KMS-11 (cell line): ENCODE results near the gene GHITM.
"Not testable (repeated sequence)": the region's sequence is repeated elsewhere in the genome, so short reads cannot be mapped to it uniquely, and the experiment has no call there.

Experiments
- H2AFZ ChIP-seq: fragments of 200-600 bp; sonication (generic); 2 replicates; pipeline ENCODE4 v1.6.1; 2016; ENCODE audit warnings: antibody characterized with exemption, mixed run types, low read depth
- H3K27ac ChIP-seq: fragments of 200-600 bp; sonication (generic); 2 replicates; pipeline ENCODE4 v1.6.1; 2016; ENCODE audit warnings: mild to moderate bottlenecking, mixed run types
- H3K27me3 ChIP-seq: fragments of 200-600 bp; sonication (generic); 2 replicates; pipeline ENCODE4 v1.6.1; 2017; ENCODE audit warnings: mild to moderate bottlenecking, low read depth, mixed run types, moderate library complexity; ENCODE audit not compliant: insufficient read depth
- H3K36me3 ChIP-seq: fragments of 200-600 bp; sonication (generic); 2 replicates; pipeline ENCODE4 v1.6.1; 2017; ENCODE audit warnings: mild to moderate bottlenecking, mixed run types; ENCODE audit not compliant: insufficient read depth
- H3K4me1 ChIP-seq: fragments of 200-600 bp; sonication (generic); 2 replicates; pipeline ENCODE4 v1.6.1; 2016; ENCODE audit warnings: mild to moderate bottlenecking, low read depth, mixed run types; ENCODE audit not compliant: poor library complexity, severe bottlenecking
- H3K4me2 ChIP-seq: fragments of 200-600 bp; sonication (generic); 2 replicates; pipeline ENCODE4 v1.7.0; 2016; ENCODE audit warnings: mild to moderate bottlenecking, mixed run types
- H3K4me3 ChIP-seq: fragments of 200-600 bp; sonication (generic); IDR thresholded peaks from 2 replicates; pipeline ENCODE4 v1.6.1; 2017; ENCODE audit warnings: low read depth, low read length, mixed read lengths; ENCODE audit not compliant: insufficient read depth
- H3K79me2 ChIP-seq: fragments of 200-600 bp; sonication (generic); 2 replicates; pipeline ENCODE4 v1.6.1; 2016; ENCODE audit warnings: low read depth, mixed run types; ENCODE audit not compliant: insufficient read depth
- H3K9ac ChIP-seq: fragments of 200-600 bp; sonication (generic); 2 replicates; pipeline ENCODE4 v1.6.1; 2016; ENCODE audit warnings: mild to moderate bottlenecking, mixed run types
- H4K20me1 ChIP-seq: fragments of 200-600 bp; sonication (generic); 2 replicates; pipeline ENCODE4 v1.6.1; 2016; ENCODE audit warnings: mild to moderate bottlenecking, mixed run types; ENCODE audit not compliant: insufficient read depth
- CTCF ChIP-seq: fragments of 200-600 bp; sonication (generic); conservative IDR thresholded peaks from 2 replicates; pipeline ENCODE4 v1.6.1; 2017; ENCODE audit warnings: low read depth, mild to moderate bottlenecking, antibody characterized with exemption, low read length, moderate library complexity, mixed read lengths

GHITM gene

GRCh38 chr10:84176836-84177474 lies 37.6 kb downstream of the GHITM start:
- Histone ChIP-seq H2AFZ (no peak overlapping the region), H3K4me3 (no peak overlapping the region), H3K4me2 (no peak overlapping the region), H3K9ac (no peak overlapping the region), H3K27me3 (no peaks in the 10 kb centered on the region), H3K4me1 (no peaks in the 10 kb centered on the region), H3K27ac (no peak overlapping the region), H3K79me2 (no peaks in the 10 kb centered on the region), H3K36me3 (no peaks in the 10 kb centered on the region), H4K20me1 (no peaks in the 10 kb centered on the region)
- TF ChIP-seq CTCF: no peak

GRCh38 chr10:84177541-84178141 lies 38.3 kb downstream of the GHITM start:
- Histone ChIP-seq H3K9ac (no peak overlapping the region), H3K4me3 (no peak overlapping the region), H3K36me3 (no peaks in the 10 kb centered on the region), H3K4me1 (no peaks in the 10 kb centered on the region), H3K79me2 (no peaks in the 10 kb centered on the region), H3K27me3 (no peaks in the 10 kb centered on the region), H3K4me2 (no peak overlapping the region), H3K27ac (no peak overlapping the region), H4K20me1 (no peaks in the 10 kb centered on the region), H2AFZ (no peak overlapping the region)
- TF ChIP-seq CTCF: no peak

GRCh38 chr10:84178160-84178609 lies 38.9 kb downstream of the GHITM start:
- Histone ChIP-seq H3K27ac (no peak overlapping the region), H3K9ac (no peak overlapping the region)

GRCh38 chr10:84179059-84179710 lies 39.9 kb downstream of the GHITM start:
- Histone ChIP-seq H3K4me2 (no peak overlapping the region), H3K27me3 (no peaks in the 10 kb centered on the region)

More at GRCh38 chr10:84178160-84178609, 38.9 kb downstream of the GHITM start:
- no peak for TF ChIP-seq CTCF
- Histone ChIP-seq H3K4me3 (no peak overlapping the region), H3K27me3 (no peaks in the 10 kb centered on the region), H3K79me2 (no peaks in the 10 kb centered on the region), H2AFZ (no peak overlapping the region), H3K4me2 (no peak overlapping the region), H3K36me3 (no peaks in the 10 kb centered on the region), H3K4me1 (no peaks in the 10 kb centered on the region), H4K20me1 (no peaks in the 10 kb centered on the region)

GRCh38 chr10:84180386-84180785 lies 41.1 kb downstream of the GHITM start:
- H3K9ac ChIP-seq, H3K4me1 ChIP-seq, H2AFZ ChIP-seq: not testable (repeated sequence)

More at GRCh38 chr10:84179059-84179710, 39.9 kb downstream of the GHITM start:
- Histone ChIP-seq H3K4me1 (no peaks in the 10 kb centered on the region), H3K79me2 (no peaks in the 10 kb centered on the region), H3K9ac (no peak overlapping the region), H3K4me3 (no peak overlapping the region), H3K27ac (no peak overlapping the region), H3K36me3 (no peaks in the 10 kb centered on the region), H4K20me1 (no peaks in the 10 kb centered on the region), H2AFZ (no peak overlapping the region)
- TF ChIP-seq CTCF: no peak

More at GRCh38 chr10:84180386-84180785, 41.1 kb downstream of the GHITM start:
- not testable (repeated sequence) for H3K27me3 ChIP-seq, H3K36me3 ChIP-seq, H4K20me1 ChIP-seq, H3K4me3 ChIP-seq, H3K4me2 ChIP-seq, H3K79me2 ChIP-seq, H3K27ac ChIP-seq
